SKM-1 treated with dmso at 0.1 percent for 144 hours (cell line): ENCODE results near the gene ZNF57.
"Not testable (repeated sequence)": the region's sequence is repeated elsewhere in the genome, so short reads cannot be mapped to it uniquely, and the experiment has no call there.

Source experiments
- DNase-seq: peaks from one replicate; lab custom pipeline; 2025; ENCODE audit not compliant: unreplicated experiment; lab: John Stamatoyannopoulos, UW

Gene ZNF57

GRCh38 chr19:2900296-2901252 is at the start of gene ZNF57:
ZNF57 (plus strand) TSS chr19:2900928; CDS start chr19:2901046, 118 bp downstream.
- peak; percentile 99 for DNase-seq

GRCh38 chr19:2852598-2852997 is 48.1 kb upstream of the ZNF57 start:
- DNase-seq: no peak

- no peak for DNase-seq
These were observed 47.6 kb upstream of the ZNF57 start for GRCh38 chr19:2853015-2853606.

GRCh38 chr19:2854849-2855248 is 45.9 kb upstream of the ZNF57 start:
- no peak for DNase-seq

GRCh38 chr19:2856457-2857050 is 44.2 kb upstream of the ZNF57 start:
- no peak for DNase-seq

GRCh38 chr19:2858864-2859263 is 41.9 kb upstream of the ZNF57 start:
- DNase-seq: no peak

- DNase-seq: no peak
These were observed 36.9 kb upstream of the ZNF57 start for GRCh38 chr19:2863816-2864215.

GRCh38 chr19:2865334-2866100 is 35.2 kb upstream of the ZNF57 start:
- DNase-seq: no peak

- DNase-seq: no peak
These were observed 34.2 kb upstream of the ZNF57 start for GRCh38 chr19:2866495-2867024.

GRCh38 chr19:2867025-2867991 is 33.4 kb upstream of the ZNF57 start, which contains the start of gene ZNF556:
ZNF556 (plus strand) TSS chr19:2867335; CDS start chr19:2867422, 87 bp downstream.
- DNase-seq: no peak

GRCh38 chr19:2869618-2870017 is 31.1 kb upstream of the ZNF57 start:
- DNase-seq: no peak

- not testable (repeated sequence) for DNase-seq
These were observed 28.6 kb upstream of the ZNF57 start for GRCh38 chr19:2872175-2872574.

GRCh38 chr19:2877398-2878331 is 23.1 kb upstream of the ZNF57 start:
- no peak for DNase-seq

GRCh38 chr19:2883686-2884439 is 16.9 kb upstream of the ZNF57 start:
- DNase-seq: no peak

GRCh38 chr19:2885736-2886135 is 15.0 kb upstream of the ZNF57 start:
- DNase-seq: no peak

GRCh38 chr19:2887391-2887914 is 13.3 kb upstream of the ZNF57 start:
- peak; percentile 74 for DNase-seq

GRCh38 chr19:2888731-2889224 is 11.9 kb upstream of the ZNF57 start:
- DNase-seq: peak; percentile 66
